Body of pancreas (tissue), 4 donors: ENCODE results near the gene AHCTF1. TPM values are rescaled to one million over a fixed set of nuclear protein-coding genes. Genes with fewer than 3 reads are reported as not detected.

Experiments used
- ATAC-seq: fragments of 150-250 bp; one replicate; pipeline ENCODE4 v1.9.1; 2016
- DNase-seq, 4 donors: peaks; one replicate each; pipeline ENCODE4 v3.0.0-alpha.2; 2019
- H3K27ac ChIP-seq, 4 donors: fragments of 200-600 bp; sonication (generic); 1 replicate in 3 of 4; 2 replicates in 1 of 4; pipeline versions ENCODE4 v1.5.1 to v1.6.1; 2016 to 2019; ENCODE audit warnings: mild to moderate bottlenecking in 1 of 4, mixed read lengths in 1 of 4, moderate library complexity in 1 of 4
- H3K27me3 ChIP-seq, 2 donors: fragments of 200-600 bp; sonication (generic); one replicate each; pipeline ENCODE4 v1.6.0; 2016; ENCODE audit warnings: mild to moderate bottlenecking in 1 of 2
- H3K36me3 ChIP-seq, 2 donors: fragments of 200-600 bp; sonication (generic); replicated peaks in 1 of 2; 2 replicates each; pipeline ENCODE4 v1.5.1; 2016; ENCODE audit warnings: low read depth in 2 of 2; ENCODE audit not compliant: insufficient read depth in 1 of 2
- H3K4me1 ChIP-seq: fragments of 200-600 bp; sonication (generic); one replicate; pipeline ENCODE4 v1.6.0; 2016
- H3K4me3 ChIP-seq, 2 donors: fragments of 200-600 bp; sonication (generic); 1 replicate in 1 of 2; 2 replicates in 1 of 2; pipeline ENCODE4 v1.5.1; 2016 to 2019
- H3K9me3 ChIP-seq, 3 donors: fragments of 200-600 bp; sonication (generic); 1 replicate in 2 of 3; 2 replicates in 1 of 3; pipeline ENCODE4 v1.5.1; 2016
- POLR2A ChIP-seq, 3 donors: fragments of 450-650 bp; IDR thresholded peaks; one replicate each; pipeline ENCODE4 v1.6.1; 2016; ENCODE audit warnings: antibody characterized with exemption in 3 of 3, mild to moderate bottlenecking in 2 of 3
- WGBS, 2 donors: methylation state at CpG; one replicate each; pipeline ENCODE4 v1.1.5; 2017; 5-methylcytosine and 5-hydroxymethylcytosine counted together
- intact Hi-C: fragments of 100-400 bp; cut with DNase I; formaldehyde crosslinking; loops from one replicate; pipeline ENCODE4 v1.15.1; 2023
- total RNA-seq, 2 donors: library from RNA; depleted of rRNA; stranded (reverse); fragments of >200 nt; gene quantifications; one replicate each; pipeline ENCODE4 v1.1.0, GENCODE V29; 2016
- TF ChIP-seq, protein P1 (sequence below), 7 experiments: fragments of 450-650 bp in 4 of 7; fragments of 200-600 bp in 3 of 7; sonication (generic) in 3 of 7; IDR thresholded peaks; one replicate each; pipeline ENCODE4 v1.5.1; 2016 to 2019; ENCODE audit warnings: antibody characterized with exemption in 7 of 7

The AHCTF1 gene
- total RNA-seq, 2 donors from 2014 or later, result 17.5 to 18.7 TPM

DNA sequence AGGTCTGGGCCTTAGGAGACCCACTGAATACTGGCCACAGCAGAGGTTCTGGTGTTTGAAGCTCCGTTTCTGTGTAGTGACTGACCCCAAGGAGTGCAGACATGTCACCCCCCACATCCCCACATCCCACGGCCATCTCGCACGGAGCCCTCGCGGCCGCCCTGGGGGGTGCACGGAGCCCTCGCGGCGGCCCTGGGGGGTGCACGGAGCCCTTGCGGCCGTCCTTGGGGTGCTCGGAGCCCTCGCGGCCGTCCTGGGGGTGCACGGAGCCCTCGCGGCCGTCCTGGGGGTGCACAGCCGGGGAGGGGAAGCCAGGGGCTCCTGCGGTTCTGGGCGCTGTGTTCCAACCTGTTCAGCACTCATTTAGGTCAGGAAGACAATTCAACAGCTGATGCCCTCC is 139.1 kb downstream of the AHCTF1 start:
- ATAC-seq (no peak), DNase-seq (no peak)
- Histone ChIP-seq H3K4me3 (no peak overlapping the region), H3K4me1 (peaks cover 7% of the 10 kb centered on the region), H3K27me3 (peaks cover 0 to 6% of the 10 kb centered on the region in 2 donors), H3K9me3 (no peaks in the 10 kb centered on the region), H3K36me3 (no peaks in the 10 kb centered on the region), H3K27ac (no peak overlapping the region)
- intact Hi-C loops, result no loop called here
- 71 to 76% methylated on average over 20 to 23 of the region's 25 CpGs for WGBS, 2 donors
- no peak for TF ChIP-seq POLR2A (IDR thresholded peaks at IDR 0.05)
- TF ChIP-seq, protein P1, sequence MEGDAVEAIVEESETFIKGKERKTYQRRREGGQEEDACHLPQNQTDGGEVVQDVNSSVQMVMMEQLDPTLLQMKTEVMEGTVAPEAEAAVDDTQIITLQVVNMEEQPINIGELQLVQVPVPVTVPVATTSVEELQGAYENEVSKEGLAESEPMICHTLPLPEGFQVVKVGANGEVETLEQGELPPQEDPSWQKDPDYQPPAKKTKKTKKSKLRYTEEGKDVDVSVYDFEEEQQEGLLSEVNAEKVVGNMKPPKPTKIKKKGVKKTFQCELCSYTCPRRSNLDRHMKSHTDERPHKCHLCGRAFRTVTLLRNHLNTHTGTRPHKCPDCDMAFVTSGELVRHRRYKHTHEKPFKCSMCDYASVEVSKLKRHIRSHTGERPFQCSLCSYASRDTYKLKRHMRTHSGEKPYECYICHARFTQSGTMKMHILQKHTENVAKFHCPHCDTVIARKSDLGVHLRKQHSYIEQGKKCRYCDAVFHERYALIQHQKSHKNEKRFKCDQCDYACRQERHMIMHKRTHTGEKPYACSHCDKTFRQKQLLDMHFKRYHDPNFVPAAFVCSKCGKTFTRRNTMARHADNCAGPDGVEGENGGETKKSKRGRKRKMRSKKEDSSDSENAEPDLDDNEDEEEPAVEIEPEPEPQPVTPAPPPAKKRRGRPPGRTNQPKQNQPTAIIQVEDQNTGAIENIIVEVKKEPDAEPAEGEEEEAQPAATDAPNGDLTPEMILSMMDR (IDR thresholded peaks at IDR 0.05), result no peak

DNA sequence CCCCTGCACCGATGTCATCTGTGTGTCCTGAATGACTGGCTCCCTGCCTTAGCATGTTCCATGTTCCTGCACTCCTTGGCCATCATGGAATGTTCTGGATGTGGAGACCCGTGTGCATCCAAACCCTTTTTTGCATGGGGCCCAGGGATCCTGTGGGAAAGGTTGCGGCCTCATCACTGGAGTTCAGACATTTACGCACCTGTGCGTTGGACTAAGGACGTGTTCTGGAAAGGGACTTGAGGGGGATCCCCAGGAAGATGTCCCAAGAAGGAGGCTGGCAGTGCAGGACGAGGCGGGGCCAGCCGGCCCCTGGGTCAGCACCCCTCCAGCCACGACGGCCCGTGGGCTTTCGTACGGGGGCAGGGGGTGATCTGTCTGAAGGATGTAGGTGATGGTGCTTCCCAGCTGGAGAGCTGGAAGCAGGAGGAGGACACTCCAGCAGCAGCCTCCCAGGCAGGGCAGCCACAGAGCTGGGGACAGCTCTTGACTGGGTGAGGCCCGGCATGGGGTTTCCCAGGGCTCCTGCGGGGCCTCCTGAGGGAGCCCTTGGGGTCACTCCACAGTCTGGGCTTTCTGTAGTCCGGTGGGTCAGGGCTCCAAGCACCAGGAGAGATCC is 140.3 kb downstream of the AHCTF1 start:
- H3K4me1 ChIP-seq, result peaks cover 7% of the 10 kb centered on the region
- WGBS, 2 donors, result 71 to 78% methylated on average over 15 to 17 of the region's 17 CpGs
- intact Hi-C loops, result no loop called here
- no peak overlapping the region for H3K4me3 ChIP-seq
- no peaks in the 10 kb centered on the region for H3K36me3 ChIP-seq
- TF ChIP-seq, protein P1 (IDR thresholded peaks at IDR 0.05), result no peak
- TF ChIP-seq POLR2A (IDR thresholded peaks at IDR 0.05), result no peak
- H3K9me3 ChIP-seq, result no peaks in the 10 kb centered on the region
- peaks cover 0 to 6% of the 10 kb centered on the region in 2 donors for H3K27me3 ChIP-seq
- DNase-seq (no peak), ATAC-seq (no peak)
- no peak overlapping the region for H3K27ac ChIP-seq

DNA sequence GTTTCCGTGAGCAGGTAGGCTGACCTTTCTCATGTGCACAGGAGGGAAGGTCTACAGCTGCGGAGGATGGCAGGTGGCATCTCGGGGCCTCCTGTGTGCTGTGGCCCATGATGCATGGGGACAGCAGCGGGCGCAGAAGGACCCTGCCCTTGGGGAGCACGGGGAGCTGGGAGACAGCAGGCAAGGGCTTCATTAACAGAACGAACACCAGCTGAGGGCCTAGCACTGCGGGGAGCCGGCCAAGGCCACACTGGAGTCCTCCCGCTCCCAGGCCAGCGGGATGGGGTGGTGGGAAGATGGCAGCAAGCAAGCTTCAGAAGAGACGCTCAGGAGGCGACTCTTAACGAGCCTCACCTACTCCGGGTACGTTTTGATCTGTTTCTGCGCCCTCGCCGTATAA is 140.9 kb downstream of the AHCTF1 start:
- intact Hi-C loops, result no loop called here
- Histone ChIP-seq H3K4me1 (peaks cover 7% of the 10 kb centered on the region), H3K27me3 (peaks cover 0 to 6% of the 10 kb centered on the region in 2 donors), H3K36me3 (no peaks in the 10 kb centered on the region), H3K4me3 (no peak overlapping the region), H3K9me3 (no peaks in the 10 kb centered on the region), H3K27ac (no peak overlapping the region)
- DNase-seq (no peak), ATAC-seq (no peak)
- WGBS, 2 donors, result 85% methylated on average over 19 of the region's 19 CpGs
- no peak for TF ChIP-seq POLR2A (IDR thresholded peaks at IDR 0.05)
- TF ChIP-seq, protein P1 (IDR thresholded peaks at IDR 0.05), result no peak

DNA sequence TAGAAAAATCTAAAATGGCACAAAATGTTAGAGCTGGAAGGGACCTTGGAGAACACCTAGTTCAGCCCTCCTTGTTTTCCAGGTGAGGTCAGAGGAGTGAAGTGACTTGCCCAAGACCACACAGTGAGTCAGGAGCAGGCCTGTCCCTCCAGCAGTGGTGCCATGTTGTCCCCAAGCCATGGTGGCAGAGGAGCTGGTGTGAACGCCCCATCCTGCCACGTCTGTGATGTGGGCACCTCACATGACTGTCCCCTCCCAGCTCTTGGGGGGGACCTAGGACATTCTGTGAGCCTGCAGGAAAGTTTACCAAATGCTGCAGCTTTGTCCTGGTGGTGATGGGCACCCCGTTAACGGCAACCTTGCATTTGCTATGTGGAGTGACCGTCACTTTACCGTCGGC is 141.4 kb downstream of the AHCTF1 start:
- H3K36me3 ChIP-seq, result no peaks in the 10 kb centered on the region
- DNase-seq (no peak), ATAC-seq (no peak)
- H3K27me3 ChIP-seq, result peaks cover 0 to 6% of the 10 kb centered on the region in 2 donors
- TF ChIP-seq POLR2A (IDR thresholded peaks at IDR 0.05), result no peak
- TF ChIP-seq, protein P1 (IDR thresholded peaks at IDR 0.05), result no peak
- no peaks in the 10 kb centered on the region for H3K9me3 ChIP-seq
- no peak overlapping the region for H3K27ac ChIP-seq
- 77 to 91% methylated on average over 4 to 7 of the region's 7 CpGs for WGBS, 2 donors
- H3K4me3 ChIP-seq, result no peak overlapping the region
- intact Hi-C loops, result no loop called here
- peaks cover 7% of the 10 kb centered on the region for H3K4me1 ChIP-seq
